ENCODE data around the gene IGFBP7.

IGFBP7 gene

DNA sequence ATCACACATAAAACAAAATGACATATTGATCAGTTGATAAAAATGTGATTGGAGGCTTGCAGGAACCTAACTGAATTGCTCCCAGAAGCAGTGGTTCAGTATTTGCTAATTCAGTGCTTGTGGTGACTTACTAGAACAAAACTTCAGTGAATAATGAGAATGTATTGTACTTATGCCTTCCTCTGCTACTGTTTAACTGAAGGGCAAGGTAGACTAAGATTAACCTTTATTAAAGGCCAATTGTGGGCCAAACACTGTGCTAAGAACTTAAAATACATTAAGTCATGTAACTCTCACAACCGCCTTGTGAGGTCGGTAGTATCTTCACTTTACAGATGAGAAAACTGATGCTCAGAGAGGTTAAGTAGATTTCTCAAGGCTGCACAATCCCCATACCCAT, 14.9 kb downstream of the IGFBP7 start:
- ATAC-seq (no peak), DNase-seq (no peak)

DNA sequence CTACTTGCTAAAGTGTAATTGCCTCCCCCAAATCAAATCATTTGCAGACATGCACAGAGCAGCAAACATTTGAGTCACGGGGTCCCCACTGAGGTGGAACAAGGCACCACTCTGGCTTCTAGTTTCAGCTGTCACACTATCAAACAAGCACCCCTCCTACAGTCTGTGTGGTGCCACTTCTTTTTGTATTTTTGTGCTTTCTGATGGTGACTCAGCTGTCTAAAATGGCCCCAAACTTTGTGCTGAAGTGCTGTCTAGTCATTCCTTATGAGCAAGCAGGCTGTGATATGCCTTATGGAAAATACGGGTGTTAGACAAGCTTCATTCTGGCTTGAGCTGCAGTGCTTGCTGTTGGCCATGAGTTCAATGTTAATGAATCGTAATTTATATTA, 15.4 kb downstream of the IGFBP7 start:
- DNase-seq (no peak), ATAC-seq (no peak)

DNA sequence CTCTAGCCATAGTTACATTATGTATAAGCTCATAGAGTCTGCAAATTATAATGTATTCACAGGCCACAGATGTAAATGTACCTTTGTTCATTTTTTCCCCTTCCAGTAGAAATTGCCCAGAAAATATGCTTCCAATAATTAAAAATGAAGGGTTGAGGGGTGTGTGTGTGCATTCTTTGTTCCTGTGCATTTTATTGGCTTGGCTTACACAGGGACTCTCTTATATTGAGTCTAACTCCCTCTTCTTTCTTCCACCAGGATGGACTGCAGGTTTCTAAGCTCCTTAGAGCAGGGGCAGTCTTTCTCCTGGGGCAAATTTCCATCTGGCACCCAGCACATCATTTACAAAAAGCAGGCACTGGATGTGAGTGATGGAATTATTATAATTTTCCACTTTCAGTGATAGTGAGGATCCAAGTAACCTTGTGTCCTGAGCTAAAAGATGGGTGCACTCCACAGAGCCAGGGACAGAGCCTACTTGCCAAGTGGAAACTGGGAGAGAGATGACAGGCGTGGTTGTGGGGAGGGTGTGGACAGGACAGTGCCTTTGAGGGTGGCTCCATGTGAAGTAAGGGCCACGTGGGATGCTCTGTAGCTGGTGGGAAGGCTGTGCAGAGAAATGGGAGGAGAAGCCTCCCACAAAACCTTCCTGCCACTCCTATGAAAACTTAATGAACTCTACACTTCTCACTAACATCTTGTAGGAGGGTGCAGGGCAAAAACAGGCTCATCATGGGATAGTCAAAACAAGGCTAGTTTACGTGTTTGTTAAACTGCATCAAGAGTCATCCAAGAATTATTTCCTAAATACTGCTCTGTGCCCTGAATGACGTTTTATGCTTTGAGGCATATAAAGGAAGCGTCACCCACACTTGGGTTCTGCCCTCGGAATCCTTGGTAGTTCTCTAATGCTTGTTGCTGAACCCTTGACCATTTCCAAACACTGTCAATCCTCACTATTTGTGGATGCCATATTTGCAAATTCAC, 16.0 kb downstream of the IGFBP7 start:
- no peak for DNase-seq

DNA sequence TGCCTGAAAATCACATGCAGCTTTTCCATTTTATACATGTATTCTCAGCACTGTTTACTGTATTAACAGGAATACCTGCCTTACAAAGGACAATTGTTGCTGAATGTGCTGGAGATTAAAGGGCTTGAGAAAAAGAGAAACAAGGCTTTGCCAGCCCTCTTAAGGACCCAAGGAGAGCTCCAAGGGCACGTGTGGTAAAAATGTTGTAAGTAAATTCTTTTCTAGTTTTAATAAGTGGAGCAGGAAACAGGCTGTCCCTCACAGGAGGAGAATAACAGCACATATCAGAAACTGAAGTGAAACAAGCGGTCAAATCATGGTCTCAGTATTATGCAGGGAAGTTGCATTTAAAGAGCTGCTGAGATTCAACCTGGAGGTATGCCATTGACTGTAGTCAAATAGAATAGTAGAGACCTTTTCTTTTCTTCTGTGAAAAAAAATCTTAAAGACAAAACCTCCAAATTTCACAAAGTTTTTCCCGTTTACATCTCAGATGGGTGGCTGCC, 18.5 kb downstream of the IGFBP7 start:
- no peak for ATAC-seq

More for the DNA sequence above, 16.0 kb downstream of the IGFBP7 start:
- no peak for ATAC-seq

DNA sequence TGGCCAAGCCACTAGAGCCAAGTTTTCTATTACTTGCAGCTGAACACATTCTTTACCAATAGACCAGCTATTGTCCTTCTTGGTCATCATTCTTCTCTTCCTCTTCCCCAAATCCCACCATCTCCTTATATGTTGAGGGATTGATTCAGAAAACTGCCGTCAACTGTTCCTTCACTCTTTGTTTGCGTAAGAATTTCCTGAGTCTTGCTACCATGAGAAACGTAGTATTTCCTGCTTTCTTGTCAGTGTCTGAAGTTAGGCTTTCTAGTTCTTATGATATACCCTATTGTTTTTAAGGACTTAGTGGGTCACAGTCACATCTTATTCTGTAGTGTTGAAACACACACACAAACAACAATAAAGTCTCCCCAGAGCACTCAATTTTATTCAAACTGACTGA, 20.1 kb downstream of the IGFBP7 start:
- DNase-seq (no peak), ATAC-seq (no peak)

More for the DNA sequence above, 18.5 kb downstream of the IGFBP7 start:
- no peak for DNase-seq

DNA sequence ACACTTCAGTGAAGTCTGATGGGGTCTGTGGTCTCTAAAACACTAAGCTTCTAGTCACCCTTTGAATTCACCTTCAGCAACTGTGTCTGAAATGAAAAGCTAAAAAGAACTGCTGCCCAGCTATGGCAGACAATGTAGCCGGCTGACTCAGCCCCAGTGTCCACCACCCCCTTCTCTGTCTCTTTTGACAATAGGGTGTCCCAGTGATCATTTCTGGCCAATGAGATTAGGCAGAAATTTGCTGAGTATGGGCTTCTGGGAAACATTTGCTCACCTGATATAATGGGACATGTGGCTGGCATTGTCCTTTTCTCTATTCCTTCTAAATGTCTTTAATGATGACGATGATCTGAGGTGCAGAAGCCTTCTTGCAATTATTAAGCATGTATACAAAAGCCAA, 20.6 kb downstream of the IGFBP7 start:
- DNase-seq (no peak), ATAC-seq (no peak)

DNA sequence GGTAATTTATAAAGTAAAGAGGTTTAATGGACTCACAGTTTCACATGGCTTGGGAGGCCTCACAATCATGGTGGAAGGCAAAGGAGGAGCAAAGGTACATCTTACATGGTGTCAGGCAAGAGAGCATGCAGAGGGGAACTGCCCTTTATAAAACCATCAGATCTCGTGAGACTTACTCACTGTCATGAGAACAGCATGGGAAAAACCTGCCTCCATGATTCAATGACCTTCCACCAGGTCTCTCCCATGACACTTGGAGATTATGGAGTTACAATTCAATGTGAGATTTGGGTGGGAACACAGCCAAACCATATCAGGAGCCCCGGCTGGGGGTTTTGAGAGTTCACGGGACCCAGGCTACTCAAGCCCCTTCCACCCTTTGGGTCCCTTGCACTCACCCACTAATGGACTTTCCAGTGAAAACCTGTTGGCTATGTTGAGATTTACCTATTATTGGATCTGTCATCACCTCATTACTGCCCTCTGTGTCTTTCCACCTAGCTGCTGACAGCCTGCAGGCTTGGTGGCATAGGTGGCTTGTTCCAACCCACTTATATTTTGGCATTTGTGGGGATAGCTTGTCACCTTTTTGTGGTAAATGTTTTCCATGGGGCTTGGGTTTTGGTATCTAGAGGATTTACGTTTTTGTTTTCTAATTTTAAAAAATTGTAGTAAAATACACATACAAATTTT, 24.0 kb downstream of the IGFBP7 start:
- ATAC-seq (no peak), DNase-seq (no peak)

DNA sequence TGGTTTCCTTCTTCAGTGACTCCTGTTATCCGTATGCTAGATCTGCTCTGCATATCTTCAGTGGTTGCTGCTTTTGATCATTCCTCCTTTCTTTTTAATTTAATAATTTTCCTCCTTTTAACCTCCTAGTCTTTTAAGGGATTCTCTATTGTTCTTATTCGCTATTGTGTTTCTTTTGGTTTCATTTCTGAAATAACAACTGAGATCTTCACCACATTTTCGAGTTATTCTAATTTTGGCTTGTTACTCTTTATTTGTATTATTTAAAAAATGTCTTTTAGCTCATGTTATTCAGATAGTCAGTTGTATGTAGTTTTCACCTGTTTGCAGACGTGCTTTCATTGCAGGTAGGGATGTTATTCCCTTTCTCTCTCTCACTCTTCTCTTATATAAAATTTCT, 24.9 kb downstream of the IGFBP7 start:
- no peak for ATAC-seq
- no peak for DNase-seq

DNA sequence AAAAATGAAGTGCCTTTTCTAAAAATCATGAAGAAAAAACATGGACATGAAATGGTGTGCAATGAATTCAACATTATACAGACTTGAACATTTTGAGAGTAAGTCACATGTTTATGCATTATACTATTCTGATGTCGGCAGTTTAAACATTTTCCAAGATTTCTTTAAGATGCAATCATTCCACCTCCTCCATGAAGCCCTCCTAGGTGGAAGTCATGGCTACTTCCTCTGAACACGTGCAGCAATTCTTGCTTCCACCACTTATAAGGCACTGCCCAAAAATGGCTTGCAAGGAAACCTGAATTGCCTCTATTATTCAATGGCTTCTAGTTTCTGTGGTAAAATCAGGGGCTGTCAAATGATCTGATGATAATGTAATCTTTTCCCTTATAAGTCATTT, 25.8 kb downstream of the IGFBP7 start:
- DNase-seq, result no peak
- ATAC-seq, result no peak

DNA sequence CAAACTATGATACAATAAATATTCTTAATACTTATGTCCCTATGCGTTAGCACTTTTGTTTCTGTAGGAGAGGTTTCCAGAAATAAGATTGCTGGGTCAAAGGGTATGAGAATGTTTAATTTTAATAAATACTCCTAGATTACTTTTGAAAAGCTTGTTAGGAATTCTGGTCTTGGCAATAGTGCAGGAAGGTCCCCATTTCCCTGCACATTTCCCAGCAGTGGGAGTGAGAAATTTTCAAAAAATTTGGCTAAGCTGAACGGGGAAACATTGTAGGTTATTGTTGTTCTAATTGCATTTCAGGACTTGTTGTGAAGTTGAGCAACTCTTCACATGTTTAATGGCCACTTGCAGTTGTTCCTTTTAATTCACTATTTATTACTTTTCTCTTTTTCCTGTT, 27.1 kb downstream of the IGFBP7 start:
- no peak for ATAC-seq
- DNase-seq, result no peak

DNA sequence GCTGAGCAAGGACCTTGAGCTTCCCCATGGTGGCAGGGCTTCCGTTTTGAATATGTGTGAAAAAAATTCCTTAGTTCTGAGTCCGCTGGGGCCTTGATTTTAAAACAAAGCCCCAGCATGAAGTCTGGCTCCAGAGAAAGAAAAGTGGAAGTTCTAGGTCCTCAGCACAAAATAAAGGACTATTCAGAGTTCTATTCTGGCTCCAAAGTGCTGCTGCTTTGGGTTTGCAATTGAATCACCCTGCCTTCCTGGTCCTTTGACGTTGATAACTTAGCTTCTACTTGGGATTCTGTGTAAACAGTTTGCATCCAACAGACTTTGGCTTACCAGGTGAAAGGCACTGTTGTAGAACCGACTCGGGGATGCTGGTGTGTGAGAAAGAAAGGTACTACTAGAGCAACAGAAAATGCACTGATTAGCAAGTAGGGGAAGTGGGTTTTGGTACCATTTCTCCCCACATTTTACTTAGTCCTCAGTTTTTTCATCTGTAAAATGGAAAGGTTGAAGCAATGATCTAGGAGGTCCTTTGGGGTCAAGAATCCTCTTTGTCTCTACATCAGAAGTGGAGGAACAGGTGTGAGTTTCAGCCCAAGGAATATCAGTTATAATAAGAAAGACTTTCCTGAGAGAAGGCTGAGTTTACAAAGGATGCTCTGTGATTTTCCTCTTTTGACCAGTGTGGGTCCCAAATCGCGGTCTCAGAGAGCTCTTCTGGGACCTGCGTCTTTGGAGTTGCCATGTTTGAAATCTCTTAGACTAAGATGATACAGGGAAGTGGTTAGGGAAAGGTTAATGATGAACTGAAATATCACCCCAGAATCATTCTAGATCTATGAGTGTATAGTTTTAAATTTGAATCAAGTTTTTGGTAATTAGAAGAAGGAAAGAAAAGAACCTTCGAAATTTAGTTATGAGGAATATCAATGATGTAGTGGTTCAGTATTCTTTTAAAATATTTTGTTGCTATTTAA, 28.2 kb downstream of the IGFBP7 start:
- ATAC-seq, result no peak
- no peak for DNase-seq

DNA sequence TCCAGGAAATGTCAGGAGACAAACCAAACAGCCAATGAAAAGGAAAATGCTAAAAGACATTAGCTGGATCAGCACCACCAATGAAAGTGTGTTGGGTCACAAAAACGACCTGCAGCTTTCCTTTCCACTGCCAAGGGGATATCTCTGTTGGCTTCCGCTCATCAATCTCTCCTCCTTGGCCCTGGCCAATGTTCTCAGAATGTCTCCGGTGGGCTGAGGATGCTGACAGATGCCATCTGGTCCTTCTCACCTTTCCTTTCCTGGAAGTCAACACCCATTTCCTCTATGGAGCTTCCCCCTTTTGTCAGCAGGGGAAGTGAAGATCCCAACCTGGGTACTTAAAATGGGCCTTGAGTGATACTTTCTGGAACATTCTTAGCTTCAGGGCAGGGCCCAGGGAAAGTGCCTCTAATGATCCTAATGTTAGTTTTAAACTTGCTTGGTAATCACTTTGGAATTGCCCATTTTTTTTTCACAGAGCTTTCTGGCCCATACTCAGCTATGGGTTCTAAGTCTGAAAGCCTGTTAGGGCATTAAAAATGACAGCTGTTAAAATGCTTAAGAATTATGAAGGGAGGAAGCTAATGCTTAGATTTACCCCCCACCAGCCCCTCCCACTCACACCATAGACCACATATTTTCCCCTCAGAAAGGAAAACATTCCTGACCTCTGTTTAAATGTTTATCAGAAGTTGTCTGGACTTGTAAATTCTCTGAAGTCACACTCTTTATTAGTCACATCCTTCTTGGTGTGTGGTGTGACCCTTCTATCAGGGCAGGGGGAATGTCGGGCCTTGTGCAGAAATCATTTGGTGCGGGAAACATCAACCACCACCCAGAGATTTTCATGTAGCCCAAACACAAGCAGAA, 29.2 kb downstream of the IGFBP7 start:
- ATAC-seq, result no peak
- no peak for DNase-seq

DNA sequence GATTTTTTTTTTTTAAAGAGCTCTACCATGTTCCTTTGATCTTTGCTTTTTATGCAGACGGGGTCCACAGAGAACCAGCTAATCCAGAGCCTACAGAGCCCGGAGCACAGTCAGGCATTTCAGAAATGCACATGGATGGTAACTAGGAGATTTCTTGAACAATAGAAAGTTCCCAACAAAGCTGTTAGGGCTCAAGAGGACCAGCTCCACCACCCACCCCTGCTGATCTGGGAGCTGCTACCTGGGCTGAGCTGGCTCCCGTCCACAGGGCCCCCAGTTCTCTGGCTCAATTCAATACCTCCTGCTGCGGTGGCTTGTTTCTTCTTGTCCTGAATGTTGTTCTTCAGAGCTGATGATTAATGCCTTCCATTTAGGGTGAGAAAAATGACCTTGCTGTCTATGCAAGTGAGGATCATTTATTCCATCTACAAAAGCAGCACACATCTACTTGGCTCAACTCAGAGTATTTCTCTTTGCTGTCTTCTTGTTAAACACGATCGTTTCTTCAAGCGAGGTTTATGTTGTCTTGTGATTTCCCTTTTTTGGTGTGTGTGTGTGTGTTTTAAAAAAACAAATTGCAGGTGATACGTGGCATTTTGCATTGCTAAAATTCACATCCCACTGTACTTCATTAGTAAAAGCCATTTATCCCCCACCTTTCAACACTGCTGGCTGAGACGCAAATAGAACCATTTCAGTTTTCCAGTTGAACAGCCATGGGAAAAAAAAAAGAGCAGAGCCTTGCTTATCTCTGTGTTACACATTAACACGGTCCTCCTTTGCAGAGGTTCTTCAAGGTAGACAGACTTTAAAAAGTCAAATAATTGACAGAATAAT, 31.3 kb downstream of the IGFBP7 start:
- DNase-seq (no peak), ATAC-seq (no peak)

DNA sequence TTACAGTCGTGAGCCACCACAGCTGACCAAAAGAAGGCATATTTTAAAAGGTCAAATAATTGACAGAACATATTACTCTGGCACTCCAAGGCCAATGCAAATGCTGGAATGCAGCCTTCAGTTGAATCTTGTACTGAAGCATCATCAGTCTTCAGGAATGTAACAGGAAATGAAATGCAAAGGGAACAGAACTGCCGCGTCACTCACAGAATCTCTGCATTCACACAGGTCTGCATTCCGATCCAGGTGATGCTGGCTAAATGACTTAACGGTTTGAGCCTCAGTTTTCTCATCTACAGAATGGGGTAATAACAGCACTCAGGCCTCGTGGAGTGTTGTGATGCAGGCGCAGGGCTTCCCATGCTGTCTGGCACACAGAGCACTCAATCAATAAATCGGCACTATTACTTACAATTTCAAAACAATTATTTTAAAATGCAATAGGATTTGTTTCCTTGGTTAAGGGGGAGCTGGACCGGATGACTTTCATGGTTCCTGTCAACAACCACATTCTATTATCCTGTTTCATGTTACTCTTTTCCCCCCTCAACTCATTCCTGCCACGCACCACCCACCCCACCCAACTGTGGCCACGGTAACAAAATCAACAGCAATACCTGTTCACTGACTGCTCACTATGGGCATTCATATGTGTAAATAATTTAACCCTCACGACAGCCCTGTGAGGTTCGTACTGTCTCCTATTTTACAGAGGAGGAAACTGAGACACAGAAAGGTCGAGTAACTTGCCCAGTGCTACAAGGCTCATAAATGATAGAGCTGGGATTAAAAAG, 32.4 kb downstream of the IGFBP7 start:
- ATAC-seq, result no peak
- DNase-seq, result no peak

DNA sequence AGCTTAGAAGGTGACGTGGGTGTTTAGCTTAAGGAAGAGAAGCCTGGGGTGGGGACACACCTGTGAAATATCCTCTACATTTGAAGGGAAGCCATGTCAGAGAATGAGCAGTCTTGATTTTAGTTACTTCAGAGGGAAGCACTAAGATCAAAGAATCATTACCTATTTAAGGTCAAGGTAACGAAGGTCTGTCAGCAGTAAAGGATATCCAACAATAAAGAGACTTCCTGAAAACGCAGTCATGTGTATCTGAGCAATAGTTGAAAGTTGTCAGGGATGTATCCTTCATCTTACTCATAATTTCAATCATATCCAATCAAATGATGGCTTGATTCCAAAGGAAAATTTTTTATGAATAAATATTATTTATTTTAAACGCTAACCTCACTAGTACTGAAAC, 33.5 kb downstream of the IGFBP7 start:
- no peak for ATAC-seq
- no peak for DNase-seq

DNA sequence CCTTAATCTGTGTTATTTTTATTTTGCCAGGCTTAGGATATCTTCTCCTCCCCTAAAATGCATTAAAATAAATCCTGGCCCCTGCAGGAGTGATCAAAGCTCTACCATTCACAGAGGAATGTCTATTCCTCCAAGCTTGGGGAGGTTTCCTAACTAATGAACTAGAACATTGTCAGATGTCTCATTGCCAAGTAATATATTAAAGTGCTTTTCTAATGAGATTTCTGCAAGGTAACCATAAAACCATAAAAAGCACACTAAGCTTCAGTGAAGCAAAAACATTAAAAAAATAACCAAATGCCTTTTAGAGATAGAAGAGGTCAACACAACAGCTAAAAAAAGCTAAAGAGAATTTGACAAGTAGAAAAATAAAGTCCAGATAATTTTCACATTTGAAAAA, 34.8 kb downstream of the IGFBP7 start:
- ATAC-seq (no peak), DNase-seq (no peak)

DNA sequence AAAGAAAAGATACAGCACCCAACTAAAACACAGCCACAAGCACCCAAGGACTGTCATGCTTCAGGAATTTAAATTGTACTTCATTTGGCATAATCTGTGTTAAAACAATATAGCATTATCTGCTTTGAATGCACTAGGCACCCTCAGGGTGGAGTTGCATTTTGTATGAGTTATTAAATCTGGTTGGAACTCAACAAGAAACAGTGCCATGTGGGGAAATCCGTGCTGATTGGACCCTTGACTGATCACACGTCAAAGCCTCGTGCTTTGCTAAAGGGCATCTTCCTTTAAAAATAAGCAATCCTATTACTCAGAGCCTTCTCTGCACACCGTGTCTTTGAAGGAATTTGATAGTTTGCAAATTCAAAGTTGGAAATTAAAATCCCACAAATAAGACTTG, 35.4 kb downstream of the IGFBP7 start:
- DNase-seq (no peak), ATAC-seq (no peak)

DNA sequence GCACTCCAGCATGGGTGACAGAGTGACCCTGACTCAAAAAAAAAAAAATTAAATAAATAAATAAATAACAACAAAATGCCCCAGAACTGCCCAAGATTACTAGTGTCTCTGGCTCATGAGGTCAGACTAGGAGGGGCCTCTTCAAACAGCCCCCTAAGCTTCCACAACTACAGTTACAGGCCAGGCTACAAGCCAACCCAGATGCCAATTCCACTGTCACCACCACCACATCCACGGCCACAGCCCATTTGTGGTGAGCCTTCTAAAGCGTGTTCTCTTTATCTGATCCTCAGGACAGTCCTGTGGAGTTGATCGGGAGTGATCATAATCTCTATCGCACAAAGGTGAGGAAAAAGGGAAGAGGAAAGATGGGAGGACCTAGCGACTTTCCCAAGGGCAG, 36.6 kb downstream of the IGFBP7 start:
- ATAC-seq (no peak), DNase-seq (no peak)

DNA sequence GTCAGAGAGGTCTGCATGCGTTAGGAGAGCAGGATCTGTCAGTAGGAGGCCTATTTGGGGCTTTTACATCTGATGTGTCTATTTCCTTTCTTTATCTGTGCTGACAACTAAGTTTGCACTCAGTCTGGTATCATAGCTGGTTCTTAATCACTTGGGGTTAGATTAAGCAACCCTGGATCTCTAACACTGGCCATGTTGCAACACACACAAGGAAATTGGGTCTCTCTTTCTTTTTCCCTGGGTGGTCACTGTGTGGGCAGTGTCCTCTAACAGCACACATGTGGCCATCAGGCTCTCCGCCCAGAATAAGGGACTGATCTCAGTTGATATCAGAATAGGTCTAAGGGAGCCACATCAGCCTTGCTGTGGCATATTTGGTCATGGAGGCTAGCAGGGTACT, 38.9 kb downstream of the IGFBP7 start:
- no peak for DNase-seq
- no peak for ATAC-seq

Data from stimulated activated naive CD8-positive, alpha-beta T cell treated with anti-CD3 and anti-CD28 coated beads, Interleukin-15, Interleukin-2, amounts not matched to agents 100 U/mL and 50 U/mL, for 24 hours (primary cell).